Pulmonary artery endothelial cell (primary cell): ENCODE data around the gene TTLL7. TPM values are rescaled to one million over a fixed set of nuclear protein-coding genes. Genes with fewer than 3 reads are reported as not detected.

ENCODE experiments used
- DNase-seq: peaks from one replicate; pipeline ENCODE4 v3.0.0-alpha.2; 2011; ENCODE audit warnings: low read depth, low spot score
- total RNA-seq: library from RNA; depleted of rRNA; stranded (reverse); fragments of >200 nt; gene quantifications from 2 replicates; pipeline ENCODE4 v1.2.3, GENCODE V29; 2014

Gene TTLL7
- total RNA-seq, 1 donor from 2014 or later = 4.2 TPM

- no peak for DNase-seq
These were observed 116.0 kb downstream of the TTLL7 start for GRCh38 chr1:83882906-83883305.

DNA sequence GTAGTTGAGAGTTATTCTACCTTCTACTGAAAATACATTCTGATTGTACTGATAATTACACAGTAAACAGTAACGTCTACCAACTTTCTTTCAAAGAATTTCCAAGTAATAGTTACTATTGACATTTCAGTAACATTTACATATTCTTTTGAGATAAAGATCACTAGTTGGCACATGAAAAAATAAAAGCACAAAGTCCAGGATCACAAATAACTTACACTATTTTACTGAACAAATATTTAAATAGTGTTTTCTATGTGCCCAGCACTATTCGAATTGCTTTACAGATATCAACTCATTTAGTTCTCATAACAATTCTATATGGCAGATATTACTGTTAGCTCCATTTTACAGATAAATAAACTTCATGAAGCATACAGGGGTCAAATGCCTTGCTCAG is 126.4 kb downstream of the TTLL7 start:
- DNase-seq = no peak

DNA sequence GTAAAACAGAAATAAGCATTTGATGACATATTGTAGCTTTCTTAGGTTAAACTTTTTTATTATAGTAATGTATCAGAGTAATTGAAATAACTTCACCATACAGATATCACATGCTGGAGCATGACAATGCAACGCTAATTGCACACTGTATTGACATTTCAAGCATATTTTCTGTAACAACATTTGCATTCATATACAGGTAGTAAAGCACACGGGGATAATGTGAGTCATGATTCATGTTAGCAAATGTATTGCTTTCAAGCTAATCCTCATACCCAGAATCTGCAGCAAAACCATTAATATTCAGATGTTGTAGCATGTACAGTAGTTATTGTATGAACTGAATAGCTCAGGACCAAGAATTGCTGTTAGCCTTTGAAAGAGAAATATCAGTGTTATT is 133.9 kb downstream of the TTLL7 start:
- no peak for DNase-seq

GRCh38 chr1:83860490-83861221 is 138.3 kb downstream of the TTLL7 start:
- DNase-seq = peak; percentile 11

DNA sequence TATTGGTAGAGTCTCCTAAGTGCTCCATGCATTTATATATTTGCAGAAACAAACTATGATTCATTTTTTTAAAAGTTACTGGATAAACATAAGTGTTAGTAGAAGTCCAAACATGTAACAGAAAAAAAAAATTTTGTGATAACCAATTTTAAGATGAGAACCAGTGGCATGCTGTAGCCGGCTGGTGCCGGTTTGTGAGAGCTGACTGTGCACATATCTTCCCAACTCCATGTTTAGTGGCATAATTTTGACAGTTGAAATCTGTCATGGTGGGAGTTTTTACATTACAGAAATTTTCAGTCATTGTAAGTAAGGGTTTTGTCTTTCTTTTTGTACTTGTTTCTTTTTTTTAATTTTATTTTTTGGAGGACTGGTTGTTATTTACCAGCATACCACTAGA is 141.2 kb downstream of the TTLL7 start:
- DNase-seq = no peak

GRCh38 chr1:83857103-83857502 is 141.8 kb downstream of the TTLL7 start:
- DNase-seq = no peak

- DNase-seq = no peak
These were observed 142.6 kb downstream of the TTLL7 start for GRCh38 chr1:83856381-83856780.

DNA sequence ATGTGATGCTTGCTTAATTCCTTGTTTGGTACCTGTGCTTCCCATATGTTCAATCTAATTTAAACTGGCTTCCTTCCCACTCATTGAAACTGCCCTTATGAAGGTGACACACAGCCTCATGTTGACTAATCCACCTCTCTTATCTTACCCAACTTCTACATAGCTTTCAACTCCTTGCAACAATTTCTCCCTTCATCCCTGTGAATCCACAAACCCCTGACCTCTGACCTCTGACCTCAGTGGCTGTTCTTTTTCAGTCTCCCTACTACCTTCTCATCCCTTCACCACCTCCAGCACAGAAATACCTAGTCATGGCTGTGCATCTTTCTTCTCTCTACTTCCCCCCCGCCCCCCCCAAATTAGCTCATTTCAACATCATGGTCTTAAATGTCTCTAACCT is 144.5 kb downstream of the TTLL7 start:
- DNase-seq = no peak

DNA sequence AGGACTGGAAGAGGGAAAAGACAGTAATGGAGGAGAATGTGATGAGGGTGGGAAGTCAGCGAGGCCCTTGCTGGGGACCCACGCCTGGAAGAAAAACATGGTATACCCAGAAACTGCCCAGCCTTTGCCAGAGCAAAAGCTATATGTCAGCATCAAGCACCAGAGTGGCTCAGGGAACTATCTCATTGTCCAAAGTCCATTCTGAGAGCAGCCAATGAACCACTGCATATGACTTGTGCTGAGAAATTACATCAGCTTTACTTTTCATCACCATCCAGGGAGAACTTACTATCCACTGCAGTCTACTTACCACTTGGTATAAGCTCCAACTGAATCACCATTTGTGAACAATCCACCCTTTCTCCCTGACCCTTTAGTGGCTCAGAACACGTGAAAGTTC is 148.1 kb downstream of the TTLL7 start:
- no peak for DNase-seq

DNA sequence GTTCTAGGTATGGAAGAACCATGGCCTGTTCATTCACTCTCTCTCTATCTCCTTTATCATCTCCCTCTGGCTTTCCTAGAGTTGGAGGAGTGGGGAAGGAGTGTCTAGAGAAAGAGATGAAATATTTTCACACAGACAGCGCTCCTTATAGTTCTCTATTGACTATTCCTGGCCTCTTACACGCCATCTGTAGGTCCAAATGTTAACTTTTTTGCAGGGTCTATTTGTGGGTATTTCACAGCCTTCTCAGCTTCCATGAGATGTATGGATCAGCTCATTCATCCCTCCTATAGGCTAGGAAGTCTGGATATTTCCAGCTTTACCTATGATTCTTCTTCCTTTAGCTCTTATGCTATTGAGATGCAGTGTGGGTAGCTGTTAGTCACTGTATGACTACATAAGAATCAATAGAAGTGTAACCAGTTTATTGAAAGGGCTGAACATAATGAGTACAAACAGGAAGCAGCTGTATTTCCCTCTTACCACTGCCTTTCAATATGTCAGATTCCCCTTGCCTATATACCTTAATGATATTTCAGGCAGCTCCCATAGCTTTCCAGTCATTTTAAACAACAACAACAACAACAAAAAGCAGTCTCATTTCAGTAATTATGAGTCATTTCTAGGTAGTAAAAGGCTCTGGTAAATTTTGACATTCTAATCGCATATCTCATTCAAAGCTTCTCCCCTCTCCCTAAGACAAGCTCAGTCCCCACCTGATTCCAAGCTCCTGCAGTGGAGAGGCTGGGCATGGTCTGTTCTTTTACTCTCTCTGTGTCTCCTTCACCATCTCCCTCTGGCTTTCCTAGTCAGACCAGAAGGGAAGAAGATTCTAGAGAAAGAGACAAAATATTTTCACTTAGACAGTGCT is 149.5 kb downstream of the TTLL7 start:
- no peak for DNase-seq

DNA sequence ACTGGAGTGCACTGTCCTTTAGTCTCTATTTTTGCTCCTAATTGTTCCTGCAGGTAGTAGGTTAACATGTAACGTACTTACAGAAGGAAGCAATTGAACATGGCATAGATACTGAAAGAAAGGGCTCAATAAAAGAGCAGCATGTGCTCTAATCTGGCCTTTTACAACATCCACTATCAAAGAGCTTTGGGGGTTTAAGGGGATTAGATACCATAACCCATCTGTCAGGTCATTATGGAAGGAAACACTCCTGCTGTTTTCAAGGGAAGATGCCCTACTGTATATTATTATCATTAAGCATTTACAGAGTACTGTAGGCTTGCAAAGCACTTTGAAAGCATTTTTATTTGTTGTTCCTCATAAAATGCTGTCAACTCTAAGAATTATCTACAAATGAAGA is 152.8 kb downstream of the TTLL7 start:
- no peak for DNase-seq

- no peak for DNase-seq
These were observed 153.4 kb downstream of the TTLL7 start for GRCh38 chr1:83845437-83846071.

DNA sequence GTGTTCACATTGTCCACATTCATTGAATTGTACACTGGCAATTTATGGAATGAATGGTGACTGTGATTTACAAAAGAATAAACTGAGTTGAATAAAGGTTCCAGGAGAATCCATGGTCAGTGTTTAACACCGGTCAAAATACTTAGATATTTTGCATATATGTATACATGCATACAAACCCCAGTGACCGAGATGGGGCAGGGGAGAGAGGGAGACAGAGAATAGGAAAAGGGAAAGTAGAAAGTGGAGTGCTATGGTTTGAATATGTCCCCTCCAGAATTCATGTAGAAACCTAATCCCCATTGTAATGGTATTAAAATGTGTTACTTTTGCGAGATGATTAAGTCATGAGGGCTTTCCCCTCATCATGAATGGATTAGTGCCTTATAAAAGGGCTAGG is 154.4 kb downstream of the TTLL7 start:
- DNase-seq = no peak

- DNase-seq = no peak
These were observed 159.3 kb downstream of the TTLL7 start for GRCh38 chr1:83839566-83840173.

GRCh38 chr1:83838573-83838972 is 160.4 kb downstream of the TTLL7 start:
- DNase-seq = no peak

GRCh38 chr1:83836543-83836942 is 162.4 kb downstream of the TTLL7 start:
- no peak for DNase-seq

DNA sequence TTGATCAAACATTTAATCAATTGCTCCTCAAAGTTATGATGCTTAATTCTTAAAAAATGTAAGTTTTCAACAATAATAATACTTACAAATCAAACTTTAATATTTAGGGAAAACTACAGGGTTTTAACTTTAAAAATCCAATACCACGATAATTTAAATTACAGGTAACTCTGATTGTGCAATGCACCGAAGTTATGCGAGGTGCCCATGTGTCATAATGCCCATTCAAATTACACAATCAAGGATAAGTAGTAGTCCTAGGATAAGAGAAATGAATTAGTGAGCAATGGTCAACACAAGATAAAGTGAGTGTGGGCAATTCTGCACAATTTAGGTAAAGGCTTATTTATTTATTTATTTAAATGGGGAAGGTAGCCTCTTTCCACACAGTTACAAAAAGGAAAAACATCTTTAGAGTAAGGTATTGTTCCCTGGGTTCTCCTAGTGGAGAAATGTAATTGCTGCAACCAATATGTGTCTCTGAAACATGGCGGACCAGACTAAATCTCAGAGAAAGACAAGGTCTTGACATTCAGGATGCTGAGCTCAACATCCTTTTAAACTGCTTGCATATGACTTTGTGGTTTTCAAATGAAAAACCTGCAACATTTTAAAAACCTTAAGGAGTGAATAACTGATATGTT is 164.2 kb downstream of the TTLL7 start:
- no peak for DNase-seq

GRCh38 chr1:83832194-83832593 is 166.7 kb downstream of the TTLL7 start:
- DNase-seq = no peak

- DNase-seq = no peak
These were observed 169.8 kb downstream of the TTLL7 start for GRCh38 chr1:83829106-83829505.

- no peak for DNase-seq
These were observed 170.5 kb downstream of the TTLL7 start for GRCh38 chr1:83828456-83828855.

DNA sequence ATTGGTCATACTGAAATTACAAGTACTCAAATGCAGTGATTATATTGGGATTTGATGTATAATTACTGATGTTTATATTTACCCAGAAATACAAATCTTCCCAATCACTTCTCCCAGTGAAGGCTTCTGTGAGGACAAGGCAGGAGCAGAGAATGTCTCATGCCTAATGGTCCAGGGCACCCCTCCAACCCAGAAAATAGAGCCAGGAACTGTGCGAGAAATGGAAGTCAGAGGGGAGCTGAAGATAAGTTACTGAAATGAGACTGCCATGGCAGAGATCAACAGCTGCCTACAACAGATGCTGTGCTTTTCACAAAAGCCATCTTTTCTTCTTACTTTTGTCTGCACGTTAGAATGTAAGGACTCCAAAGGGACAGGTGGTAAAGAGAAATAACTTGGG is 171.2 kb downstream of the TTLL7 start:
- DNase-seq = no peak
